NCI-H1417 treated with DMSO at 0.1 percent for 48 hours (cell line): ENCODE results near the gene NR5A1.

Experiments
- DNase-seq: peaks from one replicate; lab custom pipeline; 2025; lab: John Stamatoyannopoulos, UW

The NR5A1 gene

GRCh38 chr9:124457887-124458431 lies 49.2 kb downstream of the NR5A1 start:
- no peak for DNase-seq

GRCh38 chr9:124457079-124457886 lies 49.9 kb downstream of the NR5A1 start:
- DNase-seq, result no peak

- no peak for DNase-seq
Observed at GRCh38 chr9:124456341-124457078, 50.7 kb downstream of the NR5A1 start.

GRCh38 chr9:124455820-124456219 lies 51.4 kb downstream of the NR5A1 start:
- no peak for DNase-seq

DNA sequence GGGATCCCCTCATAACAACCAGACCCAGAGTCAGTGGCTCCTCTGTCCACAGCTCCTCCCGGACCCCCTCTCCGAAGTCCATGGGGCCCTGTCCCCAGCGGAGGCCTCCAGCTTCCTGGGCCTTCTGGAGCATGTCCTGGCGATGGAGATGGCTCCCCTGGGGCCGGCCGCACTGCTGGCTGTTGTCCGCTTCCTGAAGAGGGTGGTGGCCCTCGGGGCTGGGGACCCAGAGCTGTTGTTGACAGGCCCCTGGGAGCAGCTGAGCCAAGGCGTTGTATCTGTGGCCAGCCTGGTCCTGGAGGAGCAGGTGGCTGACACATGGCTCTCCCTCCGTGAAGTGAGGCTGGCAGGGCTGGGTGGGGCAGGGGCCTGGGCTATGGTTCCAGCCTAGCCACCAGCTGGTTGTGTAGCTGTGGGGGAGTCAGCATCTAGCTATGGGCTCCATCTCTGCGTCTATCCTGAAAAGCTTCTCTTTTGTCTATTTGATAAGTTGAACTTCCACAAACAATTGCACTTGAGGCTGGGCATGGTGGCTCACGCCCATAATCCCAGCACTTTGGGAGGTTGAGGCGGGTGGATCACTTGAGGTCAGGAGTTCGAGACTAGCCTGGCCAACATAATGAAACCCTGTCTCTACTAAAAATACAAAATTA lies 52.3 kb downstream of the NR5A1 start:
- no peak for DNase-seq

DNA sequence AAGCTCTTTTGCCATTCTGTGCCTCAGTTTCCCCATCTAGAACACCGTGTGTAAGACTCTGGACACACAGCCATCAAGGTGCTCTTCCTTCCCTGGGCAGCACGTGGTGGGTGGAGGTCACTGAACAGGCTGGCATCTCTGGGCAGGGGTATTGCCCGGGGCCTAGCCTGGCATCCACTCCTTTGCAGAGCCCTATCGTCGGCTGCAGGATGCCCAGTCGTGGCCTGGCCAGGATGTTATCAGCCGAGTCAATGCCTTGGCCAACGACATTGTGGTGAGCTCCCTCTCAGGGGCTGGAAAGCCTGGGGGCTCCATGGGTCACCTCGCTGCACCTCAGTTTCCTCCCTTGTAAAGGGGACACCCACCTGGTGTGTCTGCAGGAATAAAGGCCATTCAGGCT lies 52.9 kb downstream of the NR5A1 start:
- DNase-seq, result no peak

DNA sequence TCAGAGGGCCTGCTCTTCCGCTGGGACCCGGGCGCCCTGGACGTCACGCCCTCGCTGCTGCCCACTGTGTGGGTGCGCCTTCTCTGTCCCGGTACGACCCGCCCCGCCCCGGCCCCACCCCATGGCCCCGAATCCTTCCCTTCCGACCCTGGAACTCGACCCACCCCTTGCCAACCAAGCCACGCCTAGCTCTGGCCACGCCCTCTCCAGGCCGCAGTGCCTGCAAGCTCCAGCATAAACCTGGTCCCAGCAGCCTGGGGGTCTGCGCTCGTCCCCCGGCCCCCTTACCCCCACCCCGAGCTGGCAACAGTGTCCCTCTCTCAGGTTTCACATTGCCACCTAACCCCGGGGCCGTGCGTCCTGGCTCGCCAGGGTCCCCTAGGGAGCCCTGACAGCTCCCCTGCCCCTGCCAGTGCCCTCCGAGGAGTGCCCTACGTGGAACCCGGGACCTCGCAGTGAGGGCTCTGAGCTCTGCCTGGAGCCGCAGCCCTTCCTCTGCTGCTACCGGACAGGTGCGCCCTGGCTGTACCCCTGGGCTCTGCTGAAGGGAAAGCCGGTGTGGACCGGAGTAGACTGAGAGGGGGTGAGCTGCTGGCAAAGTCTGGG lies 53.5 kb downstream of the NR5A1 start:
- DNase-seq, result no peak

GRCh38 chr9:124452841-124453585 lies 54.2 kb downstream of the NR5A1 start:
- no peak for DNase-seq

DNA sequence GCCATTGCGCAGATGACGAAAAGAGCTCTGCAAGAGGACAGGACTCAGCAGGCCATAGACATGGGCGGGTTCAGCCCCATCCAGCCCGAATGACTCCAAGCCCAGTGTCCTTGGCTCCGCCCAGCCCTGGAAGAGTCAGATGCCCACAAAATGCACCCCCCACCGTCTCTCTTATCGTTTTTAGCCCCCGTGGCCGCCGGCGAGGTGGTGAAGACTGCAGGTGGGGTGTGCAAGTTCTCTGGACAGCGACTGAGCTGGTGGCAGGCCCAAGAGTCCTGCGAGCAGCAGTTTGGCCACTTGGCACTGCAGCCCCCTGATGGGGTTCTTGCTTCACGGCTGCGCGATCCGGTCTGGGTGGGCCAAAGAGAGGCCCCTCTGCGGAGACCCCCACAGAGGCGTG lies 54.9 kb downstream of the NR5A1 start:
- DNase-seq, result no peak

GRCh38 chr9:124450931-124451661 lies 56.1 kb downstream of the NR5A1 start:
- DNase-seq, result no peak

GRCh38 chr9:124450241-124450924 lies 56.8 kb downstream of the NR5A1 start, which contains the start of gene ADGRD2:
ADGRD2 (plus strand) TSS chr9:124450451; CDS start chr9:124451667, 1,216 bp downstream.
- no peak for DNase-seq

- no peak for DNase-seq
Observed at GRCh38 chr9:124449381-124450151, 57.6 kb downstream of the NR5A1 start.

- no peak for DNase-seq
Observed at GRCh38 chr9:124448019-124448418, 59.2 kb downstream of the NR5A1 start.

DNA sequence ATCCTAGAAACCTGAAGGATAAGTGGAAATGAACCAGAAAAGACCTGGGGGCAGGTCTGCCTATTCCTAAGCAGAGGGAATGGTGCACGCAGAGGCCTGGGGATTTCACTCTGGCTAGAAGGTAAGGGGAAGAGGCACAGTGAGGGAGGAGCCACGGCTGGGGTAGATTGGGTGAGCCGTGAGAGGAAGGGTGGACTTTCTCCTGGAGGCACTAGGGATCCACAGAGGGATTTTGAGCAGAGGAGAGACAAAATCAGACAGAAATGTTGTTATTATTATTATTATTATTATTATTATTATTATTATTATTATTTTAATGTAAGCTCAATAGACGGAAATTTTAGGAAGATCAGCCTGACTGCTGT lies 59.9 kb downstream of the NR5A1 start:
- no peak for DNase-seq

DNA sequence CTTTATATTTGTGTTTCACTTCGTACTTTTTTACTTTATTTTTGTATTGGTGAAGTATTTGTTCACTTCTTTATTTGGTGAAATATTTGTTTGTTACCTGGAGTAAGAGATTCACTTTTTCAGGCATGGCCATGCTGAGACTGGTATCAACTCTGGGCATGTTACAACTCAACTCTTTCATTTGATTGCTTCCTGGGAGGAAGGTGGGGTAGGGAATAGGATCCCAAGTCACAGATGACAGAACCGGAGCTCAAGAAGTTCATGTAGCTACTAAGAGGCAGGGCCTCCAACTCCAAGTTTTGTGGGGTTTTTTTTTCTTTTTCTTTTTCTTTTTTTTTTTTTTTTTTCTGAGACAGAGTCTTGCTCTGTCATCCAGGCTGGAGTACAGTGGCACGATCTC lies 63.0 kb downstream of the NR5A1 start:
- no peak for DNase-seq

GRCh38 chr9:124443625-124444024 lies 63.6 kb downstream of the NR5A1 start:
- no peak for DNase-seq

DNA sequence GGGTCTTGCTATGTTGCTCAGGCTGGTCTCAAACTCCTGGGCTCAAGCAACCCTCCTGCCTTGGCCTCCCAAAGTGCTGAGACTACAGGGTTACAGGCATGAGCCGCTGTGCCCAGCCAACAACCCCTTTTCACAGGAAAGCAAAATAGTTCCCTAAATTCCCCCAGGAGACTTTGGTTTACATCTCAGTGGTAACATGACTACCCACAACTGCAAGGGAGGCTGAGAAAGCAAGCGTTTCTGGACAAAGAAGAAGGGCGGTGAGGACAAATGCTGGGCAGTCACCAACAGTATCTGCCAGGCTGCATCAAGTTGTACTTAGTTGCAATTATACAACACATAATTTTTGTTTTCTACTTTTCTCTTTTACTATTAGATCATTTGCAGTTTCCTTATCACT lies 64.4 kb downstream of the NR5A1 start:
- no peak for DNase-seq

GRCh38 chr9:124442379-124442778 lies 64.8 kb downstream of the NR5A1 start:
- no peak for DNase-seq

GRCh38 chr9:124441291-124441690 lies 65.9 kb downstream of the NR5A1 start:
- no peak for DNase-seq
